ENCODE results near the gene CSDE1.

CSDE1 gene

GRCh38 chr1:114707604-114708003, 50.2 kb downstream of the CSDE1 start:
- TF ChIP-seq CTCF (conservative IDR thresholded peaks at IDR 0.05; ENCODE audit: low read depth), result no peak
- DNase-seq (ENCODE audit: low spot score), result no peak
- no peak overlapping the region for H3K27ac ChIP-seq
- ChIA-PET CTCF (no interaction called here), POLR2A (ENCODE audit: low non-redundant PET) (no interaction called here)

GRCh38 chr1:114703242-114703641, 54.5 kb downstream of the CSDE1 start:
- ChIA-PET CTCF (interaction anchor here (0.6 to 1.0 kb wide), 2 partner anchors 11 to 436 kb away, joined by 3 to 5 read pairs; no protein-coding TSS in a partner anchor), POLR2A (ENCODE audit: low non-redundant PET) (no interaction called here)
- no peak for DNase-seq (ENCODE audit: low spot score)
- H3K27ac ChIP-seq, result no peak overlapping the region
- no peak for TF ChIP-seq CTCF (conservative IDR thresholded peaks at IDR 0.05; ENCODE audit: low read depth)

GRCh38 chr1:114702737-114703136, 55.0 kb downstream of the CSDE1 start:
- ChIA-PET CTCF (interaction anchor here (0.6 kb wide), 1 partner anchor 18 kb away, joined by 3 read pairs; no protein-coding TSS in a partner anchor), POLR2A (ENCODE audit: low non-redundant PET) (no interaction called here)
- no peak for TF ChIP-seq CTCF (conservative IDR thresholded peaks at IDR 0.05; ENCODE audit: low read depth)
- no peak for DNase-seq (ENCODE audit: low spot score)
- no peak overlapping the region for H3K27ac ChIP-seq

GRCh38 chr1:114701931-114702330, 55.9 kb downstream of the CSDE1 start:
- ChIA-PET POLR2A (ENCODE audit: low non-redundant PET) (no interaction called here), CTCF (no interaction called here)
- no peak overlapping the region for H3K27ac ChIP-seq
- TF ChIP-seq CTCF (conservative IDR thresholded peaks at IDR 0.05; ENCODE audit: low read depth), result no peak
- no peak for DNase-seq (ENCODE audit: low spot score)

GRCh38 chr1:114700036-114700600, 57.7 kb downstream of the CSDE1 start:
- DNase-seq (ENCODE audit: low spot score), result no peak
- ChIA-PET CTCF (interaction anchor here (0.5 kb wide), 1 partner anchor 367 kb away, joined by 4 read pairs; no protein-coding TSS in a partner anchor), POLR2A (ENCODE audit: low non-redundant PET) (no interaction called here)
- TF ChIP-seq CTCF (conservative IDR thresholded peaks at IDR 0.05; ENCODE audit: low read depth), result no peak
- no peak overlapping the region for H3K27ac ChIP-seq

GRCh38 chr1:114696810-114697209, 61.0 kb downstream of the CSDE1 start:
- ChIA-PET CTCF (no interaction called here), POLR2A (ENCODE audit: low non-redundant PET) (no interaction called here)
- H3K27ac ChIP-seq, result no peak overlapping the region
- TF ChIP-seq CTCF (conservative IDR thresholded peaks at IDR 0.05; ENCODE audit: low read depth), result no peak
- no peak for DNase-seq (ENCODE audit: low spot score)
